GM03348 (cell line): ENCODE results near the gene PALLD.

Experiments used
- DNase-seq: peaks from one replicate; pipeline ENCODE4 v3.0.0; 2012; ENCODE audit warnings: low spot score

PALLD gene

GRCh38 chr4:168732714-168733113 lies 235.9 kb downstream of the PALLD start:
- no peak for DNase-seq

DNA sequence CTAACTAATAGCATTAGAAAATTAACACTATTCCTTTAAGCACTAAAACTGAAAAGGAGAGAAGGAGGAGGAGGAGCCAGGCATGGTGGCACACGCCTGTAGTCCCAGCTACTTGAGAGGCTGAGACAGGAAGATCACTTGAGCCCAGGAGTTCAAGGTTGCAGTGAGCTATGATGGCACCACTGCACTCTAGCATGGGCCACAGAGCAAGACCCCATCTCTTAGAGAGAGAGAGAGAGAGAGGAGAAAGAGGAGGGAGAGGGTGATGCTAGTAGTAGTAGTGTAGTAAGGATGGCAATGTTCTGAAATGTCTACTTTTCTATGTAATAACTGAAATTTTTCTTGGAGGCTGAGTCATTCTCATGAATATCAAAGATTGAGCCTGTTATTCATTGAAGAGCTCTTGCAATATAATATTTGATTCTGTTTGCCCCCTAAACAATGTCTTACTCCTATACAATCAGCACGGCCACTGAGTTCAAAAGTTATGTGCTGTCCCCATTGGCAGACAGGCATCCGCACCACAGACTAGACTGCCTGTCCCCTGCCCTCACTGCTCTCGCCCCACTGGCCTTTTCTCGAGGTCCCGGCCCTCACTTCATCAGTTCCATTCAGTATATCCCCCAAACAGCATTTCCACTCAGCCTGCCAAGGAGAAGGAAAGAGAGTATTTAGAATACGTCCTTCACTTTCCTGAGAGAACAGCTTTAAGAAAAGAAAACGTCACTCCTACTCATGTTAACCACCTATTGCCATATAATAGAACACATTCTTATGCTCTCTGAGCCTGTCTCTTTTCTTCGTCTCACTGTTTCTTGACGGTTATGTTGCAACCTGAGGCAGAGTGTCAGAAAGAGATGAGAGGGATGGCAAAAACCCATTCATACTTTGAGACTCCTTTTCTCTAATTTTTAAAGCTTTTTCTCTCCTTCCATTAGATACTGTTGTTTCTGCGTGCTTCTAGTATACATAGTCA lies 238.1 kb downstream of the PALLD start:
- no peak for DNase-seq

DNA sequence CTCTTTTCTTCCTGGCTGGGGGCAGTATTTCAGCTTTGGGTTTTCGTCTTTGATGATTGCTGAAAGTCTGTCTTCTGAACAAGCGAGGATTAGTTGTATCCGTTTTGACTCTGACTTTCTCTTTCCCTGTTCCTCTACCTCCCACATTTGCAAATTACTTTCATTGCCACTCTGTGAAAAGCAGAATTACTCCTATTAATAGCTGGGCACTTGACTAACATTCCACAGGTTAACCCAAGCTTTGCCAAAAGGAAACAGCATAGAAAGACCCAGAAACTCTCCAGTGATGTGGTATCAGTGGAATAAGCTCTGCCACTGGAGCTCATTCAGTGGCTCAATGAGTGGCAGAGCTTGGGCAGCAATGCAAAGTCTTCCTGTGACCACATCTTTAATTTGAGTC lies 238.9 kb downstream of the PALLD start:
- DNase-seq = no peak

- no peak for DNase-seq
Measured at GRCh38 chr4:168736860-168737805, 240.3 kb downstream of the PALLD start.

- no peak for DNase-seq
Measured at GRCh38 chr4:168737806-168738172, 240.9 kb downstream of the PALLD start.

DNA sequence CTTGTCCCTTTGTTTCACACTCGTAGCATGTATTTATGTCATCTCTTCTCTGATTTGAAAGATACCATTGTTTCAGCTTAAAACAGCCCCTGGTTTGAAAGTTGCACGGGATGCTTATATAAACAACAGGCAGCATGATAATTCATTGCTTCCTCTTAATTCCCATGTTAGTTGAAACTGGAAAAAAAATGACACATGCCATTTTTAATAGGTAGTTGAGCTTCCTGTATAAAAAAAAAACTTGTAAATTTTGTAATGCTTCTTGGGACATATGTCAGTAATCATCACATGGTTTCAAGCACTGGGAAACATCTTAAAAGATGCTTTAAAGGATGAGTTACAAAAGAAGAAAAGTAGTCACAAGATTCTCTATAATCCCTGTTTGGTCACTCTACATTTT lies 243.0 kb downstream of the PALLD start:
- DNase-seq = no peak

- no peak for DNase-seq
Measured at GRCh38 chr4:168740691-168741090, 243.8 kb downstream of the PALLD start.

DNA sequence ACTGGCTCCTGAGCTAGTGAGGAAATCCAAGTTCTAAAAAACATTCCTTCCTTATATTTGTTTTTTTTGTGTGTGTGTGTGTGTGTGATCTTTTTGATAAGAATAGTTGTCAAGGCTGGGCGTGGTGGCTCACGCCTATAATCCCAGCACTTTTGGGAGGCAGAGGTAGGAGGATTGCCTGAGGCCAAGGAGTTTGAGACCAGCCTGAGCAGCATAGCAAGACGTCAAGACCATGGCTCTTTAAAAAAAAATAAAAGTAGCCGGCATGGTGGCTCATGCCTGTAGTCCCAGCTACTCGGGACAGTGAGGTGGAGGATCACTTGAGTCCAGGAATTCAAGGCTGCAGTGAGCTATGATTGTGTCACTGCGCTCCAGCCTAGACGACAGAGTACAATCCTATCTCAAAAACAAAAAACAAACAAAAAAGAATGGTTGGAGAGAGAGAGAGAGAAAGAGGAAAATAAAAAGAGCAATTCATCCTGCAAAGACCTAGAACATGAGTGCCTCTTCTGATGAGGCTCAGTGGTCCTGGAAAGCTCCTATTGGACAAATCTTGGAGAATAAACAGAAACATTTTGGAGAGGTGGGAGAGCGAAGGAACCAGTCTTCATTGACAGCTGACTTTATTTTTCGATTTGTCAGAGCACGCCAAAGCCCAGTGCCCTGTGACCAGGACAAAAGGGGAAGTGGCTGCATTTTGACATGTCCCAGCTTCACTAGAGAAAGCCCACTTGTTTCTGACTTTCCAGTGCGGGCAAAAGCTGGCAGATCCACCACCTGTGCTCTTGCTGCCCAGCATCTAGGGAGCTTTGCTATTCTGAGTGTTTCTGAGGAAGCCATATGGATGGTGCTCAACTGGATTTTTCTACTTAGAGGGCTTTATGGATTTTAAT lies 244.7 kb downstream of the PALLD start:
- no peak for DNase-seq

GRCh38 chr4:168743131-168743530 lies 246.3 kb downstream of the PALLD start:
- no peak for DNase-seq

GRCh38 chr4:168743601-168744000 lies 246.7 kb downstream of the PALLD start:
- DNase-seq = no peak

DNA sequence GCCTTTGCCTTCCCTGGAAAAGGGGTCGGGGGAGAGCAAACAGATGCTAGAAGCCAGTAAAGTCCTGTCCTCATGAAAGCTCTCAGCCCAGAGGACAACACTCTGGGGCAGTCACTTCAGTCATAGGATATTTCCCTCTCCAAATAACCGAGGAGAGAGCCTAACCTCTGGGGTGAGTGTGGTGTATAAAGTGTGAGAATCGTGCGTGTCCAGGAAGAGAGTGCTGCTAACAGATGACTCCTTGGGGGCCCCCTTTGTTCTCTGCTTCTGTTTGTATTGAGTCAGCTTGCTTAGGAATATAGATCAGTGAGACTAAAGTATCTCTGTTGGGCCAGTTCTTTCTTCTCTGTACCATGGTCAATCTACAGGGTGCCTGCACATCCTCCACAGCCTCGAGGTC lies 247.2 kb downstream of the PALLD start:
- DNase-seq = no peak

GRCh38 chr4:168748807-168749206 lies 252.0 kb downstream of the PALLD start:
- no peak for DNase-seq

- peak; percentile 75 for DNase-seq
Measured at GRCh38 chr4:168751263-168752225, 254.7 kb downstream of the PALLD start.

DNA sequence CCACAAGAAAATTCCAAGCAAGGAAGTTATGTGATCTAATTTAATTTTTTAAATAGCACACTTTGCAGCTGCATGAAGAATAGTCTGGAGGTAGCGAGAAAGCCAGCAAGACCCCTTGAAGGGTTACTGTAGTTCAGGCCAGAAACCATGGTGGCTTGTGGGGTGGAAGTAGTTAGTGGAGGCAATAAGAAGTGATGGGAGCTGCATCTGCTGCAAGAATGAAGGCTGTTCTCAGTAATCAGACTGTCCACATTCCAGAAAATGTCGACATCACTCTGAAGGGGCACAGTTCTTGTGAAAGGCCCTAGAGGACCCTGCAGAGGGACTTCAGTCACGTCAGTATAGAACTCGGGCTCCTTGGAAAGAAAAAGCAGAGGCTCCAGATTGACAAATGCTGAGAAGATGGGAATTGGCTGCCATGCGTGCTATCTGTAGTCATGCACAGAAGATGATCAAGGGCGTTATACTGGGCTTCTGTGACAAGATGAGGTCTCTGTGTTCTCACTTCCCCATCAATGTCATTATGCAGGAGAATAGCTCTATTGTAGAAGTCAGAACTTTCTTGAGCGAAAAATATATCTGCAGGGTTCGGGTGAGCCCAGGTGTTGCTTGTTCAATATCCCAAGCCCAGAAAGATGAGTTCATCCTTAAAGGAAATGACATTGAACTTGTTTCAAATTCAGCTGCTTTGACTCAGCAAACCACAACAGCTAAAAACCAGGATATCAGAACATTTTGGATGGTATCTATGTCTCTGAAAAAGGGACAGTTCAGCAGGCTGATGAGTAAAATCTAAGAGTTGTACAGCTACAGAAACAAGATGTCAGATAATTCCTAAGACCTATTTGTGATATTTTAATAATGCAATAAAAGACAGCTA lies 259.0 kb downstream of the PALLD start:
- DNase-seq = no peak

DNA sequence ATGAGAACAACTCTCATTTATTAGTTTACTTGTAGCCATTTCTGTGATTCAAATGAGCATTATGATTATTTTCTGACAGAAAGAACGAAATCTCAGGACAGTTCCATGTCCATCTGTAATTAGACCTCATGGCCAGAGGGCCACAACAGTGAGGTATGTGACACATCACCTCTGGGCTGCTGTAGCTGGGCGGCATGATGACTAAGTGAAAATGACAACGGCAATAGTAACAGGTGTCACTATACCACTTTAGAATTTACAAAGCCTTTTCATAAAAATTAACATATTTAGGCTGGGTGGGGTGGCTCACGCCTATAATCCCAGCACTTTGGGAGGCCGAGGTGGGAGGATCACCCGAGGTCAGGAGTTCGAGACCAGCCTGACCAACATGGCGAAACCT lies 260.6 kb downstream of the PALLD start:
- no peak for DNase-seq

DNA sequence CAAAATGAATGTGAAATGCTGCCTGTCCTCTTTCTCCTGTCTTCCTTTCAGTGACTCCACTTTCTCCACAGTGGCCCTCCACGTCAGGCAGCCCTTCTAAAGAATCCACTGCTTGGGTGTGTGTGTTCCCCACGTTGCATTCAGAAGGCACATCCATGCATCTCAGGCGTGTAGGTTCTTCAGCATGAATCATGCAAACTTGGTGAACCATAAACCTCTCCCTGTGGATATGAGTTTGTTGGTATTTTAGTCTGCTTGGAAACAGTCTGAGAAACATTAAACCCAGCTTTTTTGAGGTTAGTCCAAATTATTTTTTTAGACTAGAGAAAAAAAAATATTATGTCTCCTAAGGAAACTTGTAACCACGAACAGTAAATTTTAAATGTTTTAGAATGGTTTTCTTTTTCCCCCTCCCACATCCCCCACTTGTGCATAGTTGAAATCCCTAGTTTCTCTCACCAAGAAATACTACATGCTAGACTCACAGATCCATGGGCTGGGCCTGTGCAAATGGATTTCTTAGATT lies 261.6 kb downstream of the PALLD start:
- peak; percentile 78 for DNase-seq

DNA sequence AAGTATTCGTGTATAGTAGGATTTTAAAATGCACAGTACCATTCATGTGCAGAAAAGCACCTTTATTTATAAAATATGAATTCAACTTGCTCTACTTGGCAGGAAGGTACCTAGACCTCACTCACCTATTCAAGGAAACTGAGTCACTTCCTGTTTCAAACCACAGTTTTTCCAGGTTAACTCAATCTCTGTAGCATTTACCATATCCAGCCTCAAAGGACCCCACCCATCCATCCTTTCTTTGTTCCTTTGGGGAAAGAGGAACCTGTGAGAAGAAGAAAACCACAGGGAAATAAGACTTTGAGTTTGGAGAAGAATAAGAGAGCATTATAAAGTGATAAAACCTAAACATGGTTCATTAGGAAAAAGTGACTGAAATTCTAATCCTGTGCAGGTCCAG lies 262.5 kb downstream of the PALLD start:
- DNase-seq = no peak

DNA sequence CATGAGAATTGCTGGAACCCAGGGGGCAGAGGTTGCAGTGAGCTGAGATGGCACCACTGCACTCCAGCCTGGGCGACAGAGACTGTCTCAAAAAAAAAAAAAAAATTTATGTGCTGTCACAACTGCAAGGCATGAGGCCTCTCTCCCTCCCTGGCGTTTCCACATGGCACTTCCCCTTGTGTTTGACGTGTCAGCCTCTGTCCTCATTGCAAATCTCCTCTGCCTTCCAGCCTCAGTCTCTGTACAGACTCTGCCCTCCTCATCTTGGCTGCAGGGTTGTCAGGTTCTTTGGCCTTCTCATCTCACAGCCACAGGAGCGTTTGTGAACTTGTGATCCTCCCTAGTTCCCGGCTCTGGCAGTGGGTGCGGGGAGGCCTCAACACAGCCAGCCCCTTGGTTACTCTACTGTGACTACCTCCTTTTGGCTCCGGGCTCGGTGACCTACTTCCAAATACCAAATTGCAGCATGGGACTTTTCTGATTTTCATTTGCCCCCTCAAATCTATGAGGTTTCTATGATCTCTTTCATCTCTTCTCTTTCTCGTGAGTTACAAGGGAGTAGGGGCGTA lies 263.2 kb downstream of the PALLD start:
- DNase-seq = no peak

GRCh38 chr4:168761066-168761465 lies 264.2 kb downstream of the PALLD start:
- DNase-seq = no peak
